Neural cell (in vitro differentiated cells): ENCODE data around the gene NEK5. TPM values are rescaled to one million over a fixed set of nuclear protein-coding genes. Genes with fewer than 3 reads are reported as not detected.

Experiments
- H2AFZ ChIP-seq: fragments of 200-600, 300-800 bp; sonication (generic), shearing (Covaris generic); 2 replicates; pipeline ENCODE4 v1.6.0; 2014; ENCODE audit warnings: low read depth, mild to moderate bottlenecking, antibody characterized with exemption, low read length, moderate library complexity
- H3F3A ChIP-seq: fragments of 200-600 bp; shearing (Covaris generic); 2 replicates; pipeline ENCODE4 v1.6.1; 2016; ENCODE audit warnings: mild to moderate bottlenecking, moderate library complexity, mixed read lengths, antibody characterized with exemption, low read length; ENCODE audit not compliant: insufficient read depth, poor library complexity, severe bottlenecking
- H3K27ac ChIP-seq: fragments of 200-600, 300-800 bp; sonication (generic), shearing (Covaris generic); 2 replicates; pipeline ENCODE4 v1.5.1; 2014; ENCODE audit warnings: mild to moderate bottlenecking, low read length, moderate library complexity
- H3K27me3 ChIP-seq: fragments of 300-800, 200-600 bp; sonication (generic), shearing (Covaris generic); 2 replicates; pipeline ENCODE4 v1.6.0; 2014; ENCODE audit warnings: mild to moderate bottlenecking, low read depth, low read length, moderate library complexity; ENCODE audit not compliant: insufficient read depth
- H3K36me3 ChIP-seq: fragments of 300-800, 200-600 bp; sonication (generic), shearing (Covaris generic); 2 replicates; pipeline ENCODE4 v1.5.1; 2014; ENCODE audit warnings: mild to moderate bottlenecking, antibody characterized with exemption, low read length, moderate library complexity; ENCODE audit not compliant: insufficient read depth
- H3K4me2 ChIP-seq: fragments of 300-800, 200-600 bp; sonication (generic), shearing (Covaris generic); 2 replicates; pipeline ENCODE4 v1.6.0; 2014; ENCODE audit warnings: mild to moderate bottlenecking, low read length
- H3K4me3 ChIP-seq: fragments of 300-800, 200-600 bp; sonication (generic), shearing (Covaris generic); 2 replicates; pipeline ENCODE4 v1.5.1; 2014; ENCODE audit warnings: mild to moderate bottlenecking, low read length, moderate library complexity
- H3K79me2 ChIP-seq: fragments of 200-600 bp; shearing (Covaris generic); replicated peaks from 2 replicates; pipeline ENCODE4 v1.6.0; 2014; ENCODE audit warnings: mild to moderate bottlenecking, low read length, moderate library complexity; ENCODE audit not compliant: insufficient read depth
- H3K9ac ChIP-seq: fragments of 300-800, 200-600 bp; sonication (generic), shearing (Covaris generic); 2 replicates; pipeline ENCODE4 v1.6.1; 2016; ENCODE audit warnings: mild to moderate bottlenecking, low read length, mixed read lengths
- H3K9me2 ChIP-seq: fragments of 200-600 bp; shearing (Covaris generic); 2 replicates; pipeline ENCODE4 v1.6.1; 2016; ENCODE audit warnings: mild to moderate bottlenecking, low read length, mixed read lengths; ENCODE audit not compliant: insufficient read depth
- H3K9me3 ChIP-seq: fragments of 200-600, 300-800 bp; sonication (generic), shearing (Covaris generic); 2 replicates; pipeline ENCODE4 v1.6.1; 2016; ENCODE audit warnings: mild to moderate bottlenecking, mixed run types, low read length, moderate library complexity, mixed read lengths
- H4K20me1 ChIP-seq: fragments of 200-600 bp; shearing (Covaris generic); 2 replicates; pipeline ENCODE4 v1.6.1; 2016; ENCODE audit warnings: mild to moderate bottlenecking, mixed run types; ENCODE audit not compliant: insufficient read depth
- EP300 ChIP-seq: fragments of 450-650 bp; conservative IDR thresholded peaks from 2 replicates; pipeline ENCODE4 v1.6.1; 2014; ENCODE audit warnings: antibody characterized with exemption, mild to moderate bottlenecking, moderate library complexity; ENCODE audit not compliant: poor library complexity, severe bottlenecking
- EZH2 ChIP-seq: fragments of 200-600, 300-800 bp; shearing (Covaris generic), sonication (generic); IDR thresholded peaks from 2 replicates; pipeline ENCODE4 v1.6.1; 2014; ENCODE audit warnings: antibody characterized with exemption, low read length, borderline replicate concordance, mild to moderate bottlenecking; ENCODE audit not compliant: insufficient read depth, poor library complexity, severe bottlenecking
- MXI1 ChIP-seq: fragments of 450-650 bp; conservative IDR thresholded peaks from 2 replicates; pipeline ENCODE4 v1.6.1; 2014; ENCODE audit warnings: antibody characterized with exemption, mild to moderate bottlenecking; ENCODE audit not compliant: poor library complexity, severe bottlenecking
- POLR2AphosphoS5 ChIP-seq: IDR thresholded peaks from 2 replicates; pipeline ENCODE4 v1.6.1; 2012
- RAD21 ChIP-seq: fragments of 450-650 bp; conservative IDR thresholded peaks from 2 replicates; pipeline ENCODE4 v1.6.1; 2014; ENCODE audit warnings: antibody characterized with exemption, mild to moderate bottlenecking, moderate library complexity
- SMC3 ChIP-seq: fragments of 450-650 bp; conservative IDR thresholded peaks from 2 replicates; pipeline ENCODE4 v1.6.1; 2014; ENCODE audit warnings: antibody characterized with exemption, mild to moderate bottlenecking, moderate library complexity; ENCODE audit not compliant: poor library complexity
- TAF1 ChIP-seq: IDR thresholded peaks from 2 replicates; pipeline ENCODE4 v1.6.1; 2012; ENCODE audit warnings: low read depth
- polyA plus RNA-seq: library from polyadenylated mRNA; depleted of rRNA; stranded (reverse); fragments of >200 nt; gene quantifications from 2 replicates; pipeline ENCODE4 v1.2.3, GENCODE V29; 2014
- TF ChIP-seq, protein P1 (sequence below): IDR thresholded peaks from 2 replicates; pipeline ENCODE4 v1.6.1; 2012; ENCODE audit warnings: borderline replicate concordance
- TF ChIP-seq, protein P2 (sequence below): fragments of 450-650 bp; IDR thresholded peaks from 2 replicates; pipeline ENCODE4 v1.5.1; 2014; ENCODE audit warnings: antibody characterized with exemption, mild to moderate bottlenecking, moderate library complexity; ENCODE audit not compliant: poor library complexity, severe bottlenecking

The NEK5 gene
- polyA plus RNA-seq, 1 donor from 2014 or later, result 0.43 TPM

DNA sequence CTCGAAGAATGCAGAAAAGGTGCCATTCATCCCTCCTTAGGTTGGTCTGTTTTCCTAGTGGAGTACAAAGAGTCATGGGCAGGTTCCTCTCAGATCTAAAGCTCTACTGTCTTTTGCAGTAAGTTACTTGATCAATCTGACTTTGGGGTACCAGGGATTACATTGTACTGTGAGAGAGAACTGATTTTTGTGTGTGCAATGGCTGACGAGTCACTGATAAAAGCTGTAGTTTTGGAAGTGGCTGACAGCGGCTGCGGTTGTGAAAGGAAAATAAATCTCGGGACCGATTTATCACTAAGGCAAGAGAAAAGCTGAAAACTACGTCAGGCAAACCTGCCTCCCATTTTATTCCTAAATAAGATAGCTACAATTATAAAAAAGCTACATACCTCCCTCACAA is 77.5 kb downstream of the NEK5 start:
- Histone ChIP-seq H3K4me2 (no peak overlapping the region), H3K27ac (no peak overlapping the region), H3K79me2 (no peaks in the 10 kb centered on the region), H3K9ac (no peak overlapping the region), H2AFZ (no peak overlapping the region), H3F3A (no peaks in the 10 kb centered on the region), H4K20me1 (no peaks in the 10 kb centered on the region), H3K9me3 (no peaks in the 10 kb centered on the region), H3K27me3 (no peaks in the 10 kb centered on the region), H3K4me3 (no peak overlapping the region), H3K9me2 (no peaks in the 10 kb centered on the region), H3K36me3 (no peaks in the 10 kb centered on the region)
- no peak for TF ChIP-seq POLR2AphosphoS5
- no peak for TF ChIP-seq RAD21
- TF ChIP-seq MXI1, result no peak
- TF ChIP-seq, protein P1, sequence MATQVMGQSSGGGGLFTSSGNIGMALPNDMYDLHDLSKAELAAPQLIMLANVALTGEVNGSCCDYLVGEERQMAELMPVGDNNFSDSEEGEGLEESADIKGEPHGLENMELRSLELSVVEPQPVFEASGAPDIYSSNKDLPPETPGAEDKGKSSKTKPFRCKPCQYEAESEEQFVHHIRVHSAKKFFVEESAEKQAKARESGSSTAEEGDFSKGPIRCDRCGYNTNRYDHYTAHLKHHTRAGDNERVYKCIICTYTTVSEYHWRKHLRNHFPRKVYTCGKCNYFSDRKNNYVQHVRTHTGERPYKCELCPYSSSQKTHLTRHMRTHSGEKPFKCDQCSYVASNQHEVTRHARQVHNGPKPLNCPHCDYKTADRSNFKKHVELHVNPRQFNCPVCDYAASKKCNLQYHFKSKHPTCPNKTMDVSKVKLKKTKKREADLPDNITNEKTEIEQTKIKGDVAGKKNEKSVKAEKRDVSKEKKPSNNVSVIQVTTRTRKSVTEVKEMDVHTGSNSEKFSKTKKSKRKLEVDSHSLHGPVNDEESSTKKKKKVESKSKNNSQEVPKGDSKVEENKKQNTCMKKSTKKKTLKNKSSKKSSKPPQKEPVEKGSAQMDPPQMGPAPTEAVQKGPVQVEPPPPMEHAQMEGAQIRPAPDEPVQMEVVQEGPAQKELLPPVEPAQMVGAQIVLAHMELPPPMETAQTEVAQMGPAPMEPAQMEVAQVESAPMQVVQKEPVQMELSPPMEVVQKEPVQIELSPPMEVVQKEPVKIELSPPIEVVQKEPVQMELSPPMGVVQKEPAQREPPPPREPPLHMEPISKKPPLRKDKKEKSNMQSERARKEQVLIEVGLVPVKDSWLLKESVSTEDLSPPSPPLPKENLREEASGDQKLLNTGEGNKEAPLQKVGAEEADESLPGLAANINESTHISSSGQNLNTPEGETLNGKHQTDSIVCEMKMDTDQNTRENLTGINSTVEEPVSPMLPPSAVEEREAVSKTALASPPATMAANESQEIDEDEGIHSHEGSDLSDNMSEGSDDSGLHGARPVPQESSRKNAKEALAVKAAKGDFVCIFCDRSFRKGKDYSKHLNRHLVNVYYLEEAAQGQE, result no peak
- no peak for TF ChIP-seq EP300
- TF ChIP-seq EZH2, result no peak

DNA sequence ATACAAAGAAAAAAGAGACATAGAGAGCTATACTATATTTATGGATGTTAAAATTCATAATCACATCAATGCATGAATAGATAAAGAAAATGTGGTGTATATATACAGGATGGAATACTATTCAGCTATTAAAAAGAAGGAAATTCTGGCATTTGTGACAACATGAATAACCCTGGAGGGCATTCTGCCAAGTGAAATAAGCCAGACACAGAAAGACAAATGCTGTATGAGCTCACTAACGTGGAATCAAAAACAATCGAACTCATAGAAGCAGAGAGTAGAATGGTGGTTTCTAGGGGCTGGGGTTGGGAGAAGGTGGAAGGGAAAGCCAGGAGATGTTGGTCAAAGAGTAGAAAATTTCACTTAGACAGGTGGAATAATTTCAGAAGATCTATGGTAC is 80.4 kb downstream of the NEK5 start:
- TF ChIP-seq EZH2, result no peak
- no peak for TF ChIP-seq EP300
- TF ChIP-seq, protein P1, result no peak
- TF ChIP-seq SMC3, result no peak
- TF ChIP-seq RAD21, result no peak
- TF ChIP-seq POLR2AphosphoS5, result no peak
- no peak for TF ChIP-seq MXI1
- TF ChIP-seq, protein P2, sequence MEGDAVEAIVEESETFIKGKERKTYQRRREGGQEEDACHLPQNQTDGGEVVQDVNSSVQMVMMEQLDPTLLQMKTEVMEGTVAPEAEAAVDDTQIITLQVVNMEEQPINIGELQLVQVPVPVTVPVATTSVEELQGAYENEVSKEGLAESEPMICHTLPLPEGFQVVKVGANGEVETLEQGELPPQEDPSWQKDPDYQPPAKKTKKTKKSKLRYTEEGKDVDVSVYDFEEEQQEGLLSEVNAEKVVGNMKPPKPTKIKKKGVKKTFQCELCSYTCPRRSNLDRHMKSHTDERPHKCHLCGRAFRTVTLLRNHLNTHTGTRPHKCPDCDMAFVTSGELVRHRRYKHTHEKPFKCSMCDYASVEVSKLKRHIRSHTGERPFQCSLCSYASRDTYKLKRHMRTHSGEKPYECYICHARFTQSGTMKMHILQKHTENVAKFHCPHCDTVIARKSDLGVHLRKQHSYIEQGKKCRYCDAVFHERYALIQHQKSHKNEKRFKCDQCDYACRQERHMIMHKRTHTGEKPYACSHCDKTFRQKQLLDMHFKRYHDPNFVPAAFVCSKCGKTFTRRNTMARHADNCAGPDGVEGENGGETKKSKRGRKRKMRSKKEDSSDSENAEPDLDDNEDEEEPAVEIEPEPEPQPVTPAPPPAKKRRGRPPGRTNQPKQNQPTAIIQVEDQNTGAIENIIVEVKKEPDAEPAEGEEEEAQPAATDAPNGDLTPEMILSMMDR, result no peak
- TF ChIP-seq TAF1, result no peak
- Histone ChIP-seq H3K36me3 (no peaks in the 10 kb centered on the region), H3K9me2 (no peaks in the 10 kb centered on the region), H4K20me1 (no peaks in the 10 kb centered on the region), H3K27ac (no peak overlapping the region), H3K27me3 (no peaks in the 10 kb centered on the region), H3K9ac (no peak overlapping the region), H3F3A (no peaks in the 10 kb centered on the region), H3K79me2 (no peaks in the 10 kb centered on the region), H3K4me3 (no peak overlapping the region), H3K9me3 (no peaks in the 10 kb centered on the region), H3K4me2 (no peak overlapping the region), H2AFZ (no peak overlapping the region)
